Stimulated activated CD4-positive, alpha-beta T cell treated with anti-CD3 and anti-CD28 coated beads, Interleukin-4, amount 100 ng/mL, for 24 hours (primary cell): ENCODE data around the gene GRAP2.

ENCODE experiments used
- DNase-seq: peaks from one replicate; pipeline ENCODE4 v3.0.0-alpha.2; 2020

GRAP2 gene

DNA sequence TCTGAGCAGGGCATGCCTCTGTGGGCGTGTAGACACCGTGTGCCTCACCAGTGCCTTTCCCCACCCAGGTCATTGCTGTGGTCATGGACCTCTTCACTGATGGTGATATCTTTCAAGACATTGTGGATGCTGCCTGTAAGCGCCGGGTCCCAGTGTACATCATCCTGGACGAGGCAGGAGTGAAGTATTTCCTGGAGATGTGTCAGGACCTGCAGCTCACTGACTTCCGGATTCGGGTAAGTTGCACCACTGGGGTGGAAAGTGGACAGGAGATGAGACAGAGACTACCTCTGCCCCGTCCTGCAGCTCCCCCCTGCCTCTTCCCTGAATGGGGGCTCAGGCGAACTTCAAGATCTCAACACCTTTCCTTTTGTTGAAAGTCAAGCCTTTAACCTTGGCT is 118.2 kb downstream of the GRAP2 start:
- DNase-seq: no peak

DNA sequence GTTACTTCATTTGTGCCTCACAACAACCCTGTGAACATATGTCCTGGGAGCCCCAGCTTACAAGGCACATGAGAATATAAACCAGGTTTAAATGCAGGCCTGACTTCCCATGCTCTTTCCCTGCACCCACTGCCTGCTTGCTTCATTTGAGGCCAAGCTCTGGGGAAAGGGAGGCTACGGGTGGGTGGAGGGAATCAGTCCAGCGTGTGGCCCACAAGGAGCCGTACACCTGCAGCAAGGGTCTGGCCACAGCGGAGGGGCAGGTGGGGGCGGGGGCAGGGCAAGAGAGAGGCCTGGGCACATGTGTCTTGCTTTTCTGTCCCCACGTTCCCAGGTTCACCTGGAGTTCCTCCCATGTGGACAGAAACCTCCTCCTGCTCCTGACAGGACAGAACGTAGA is 120.1 kb downstream of the GRAP2 start:
- DNase-seq: no peak

DNA sequence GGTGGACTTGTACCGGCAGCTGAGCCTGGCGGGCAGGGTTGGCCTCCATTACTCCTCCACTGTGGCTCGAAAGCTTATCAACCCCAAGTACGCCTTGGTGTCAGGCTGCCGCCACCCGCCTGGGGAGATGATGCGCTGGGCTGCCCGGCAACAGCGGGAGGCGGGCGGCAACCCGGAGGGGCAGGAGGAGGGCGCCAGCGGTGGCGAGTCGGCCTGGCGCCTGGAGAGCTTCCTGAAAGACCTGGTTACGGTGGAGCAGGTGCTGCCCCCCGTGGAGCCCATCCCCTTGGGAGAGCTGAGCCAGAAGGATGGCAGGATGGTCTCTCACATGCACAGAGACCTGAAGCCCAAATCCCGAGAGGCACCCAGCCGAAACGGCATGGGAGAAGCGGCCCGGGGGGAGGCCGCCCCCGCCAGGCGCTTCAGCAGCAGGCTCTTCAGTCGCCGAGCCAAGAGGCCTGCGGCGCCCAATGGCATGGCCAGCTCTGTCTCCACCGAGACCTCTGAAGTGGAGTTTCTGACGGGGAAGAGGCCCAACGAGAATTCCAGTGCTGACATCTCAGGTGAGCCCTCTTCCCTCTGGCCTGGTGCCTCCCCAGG is 120.6 kb downstream of the GRAP2 start:
- DNase-seq: no peak

DNA sequence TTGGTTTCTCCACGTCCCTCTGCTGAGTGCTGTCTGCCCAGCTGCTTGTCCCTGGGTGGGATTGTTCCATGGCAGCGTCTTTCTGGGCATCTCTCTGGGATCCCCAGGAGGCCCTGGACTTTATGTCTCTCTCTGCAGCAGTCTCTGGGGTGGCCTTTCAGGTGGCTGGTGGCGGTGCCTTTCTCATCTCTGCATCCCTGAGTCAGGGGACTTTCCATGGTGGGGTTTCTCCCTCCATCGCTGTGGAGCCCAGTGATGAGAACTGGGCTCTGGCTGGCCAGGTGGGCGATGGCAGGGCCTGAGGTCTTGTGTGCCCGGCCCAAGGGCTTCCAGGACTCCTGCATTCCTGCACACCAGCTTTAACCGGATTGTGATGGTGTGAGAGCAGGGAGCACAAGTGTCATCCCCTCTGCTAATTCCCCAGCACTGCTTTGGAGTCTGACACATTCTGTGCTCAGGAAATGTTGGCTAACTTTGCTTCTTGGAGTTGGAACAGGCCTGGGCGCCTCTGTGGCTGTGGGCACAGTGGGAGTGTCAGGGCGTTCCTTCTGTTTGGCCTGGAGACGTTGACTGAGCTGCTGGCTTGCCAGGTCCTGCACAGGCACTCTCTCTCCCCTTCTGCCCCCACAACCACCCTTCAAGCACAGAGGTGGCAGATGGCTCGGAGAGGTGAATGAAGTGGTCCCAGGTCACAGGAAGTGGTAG is 121.8 kb downstream of the GRAP2 start:
- DNase-seq: no peak
